SK-N-SH (cell line): Measurements from ENCODE around the gene CTAG2. TPM values are rescaled to one million over a fixed set of nuclear protein-coding genes. Genes with fewer than 3 reads are reported as not detected.
"Not testable (repeated sequence)": the region's sequence is repeated elsewhere in the genome, so short reads cannot be mapped to it uniquely, and the experiment has no call there.

Source experiments
- CTCF ChIA-PET: fragments of 300-600, 350-600 bp; formaldehyde crosslinking; extraction: SDS; loops from one replicate; lab custom pipeline; 2021; lab: Yijun Ruan, JAX
- POLR2A ChIA-PET: fragments of 350-600 bp; sonication (Branson Sonifier 250); formaldehyde crosslinking; extraction: SDS; loops from one replicate; lab custom pipeline; 2020; ENCODE audit warnings: antibody characterized with exemption, inconsistent platforms; lab: Yijun Ruan, JAX
- DNase-seq: peaks from one replicate; pipeline ENCODE4 v3.0.0; 2012
- H2AFZ ChIP-seq: fragments of 200-600 bp; sonication (generic); 2 replicates; pipeline ENCODE4 v1.8.1; 2016; ENCODE audit warnings: antibody characterized with exemption, mild to moderate bottlenecking, low read depth
- H3F3A ChIP-seq: fragments of 200-600 bp; sonication (generic); replicated peaks from 2 replicates; pipeline ENCODE3; 2016; ENCODE audit warnings: antibody characterized with exemption, mild to moderate bottlenecking; ENCODE audit not compliant: insufficient read depth
- H3K27ac ChIP-seq, 2 experiments: fragments of 200-500 bp in 1 of 2; fragments of 200-600 bp in 1 of 2; sonication (Bioruptor generic) in 1 of 2; sonication (generic), shearing (Covaris generic) in 1 of 2; 2 replicates each; pipeline versions ENCODE4 v1.5.1 to v1.6.1; 2014 to 2016; ENCODE audit warnings: low read depth in 2 of 2, inconsistent platforms in 1 of 2, low read length in 1 of 2, mild to moderate bottlenecking in 1 of 2, mixed read lengths in 1 of 2
- H3K27me3 ChIP-seq: fragments of 200-600 bp; sonication (generic), shearing (Covaris generic); 2 replicates; pipeline ENCODE4 v1.6.1; 2016; ENCODE audit warnings: mixed run types; ENCODE audit not compliant: insufficient read depth
- H3K36me3 ChIP-seq, 2 experiments: fragments of 200-500 bp in 1 of 2; fragments of 200-600 bp in 1 of 2; sonication (Bioruptor generic) in 1 of 2; sonication (generic) in 1 of 2; replicated peaks in 1 of 2; 2 replicates each; pipeline versions ENCODE3 to v1.5.1; 2014 to 2016; ENCODE audit warnings: low read length in 1 of 2, mild to moderate bottlenecking in 1 of 2; ENCODE audit not compliant: insufficient read depth in 2 of 2, control insufficient read depth in 1 of 2
- H3K4me1 ChIP-seq, 2 experiments: fragments of 200-500 bp in 1 of 2; fragments of 200-600 bp in 1 of 2; sonication (Bioruptor generic) in 1 of 2; sonication (generic), shearing (Covaris generic) in 1 of 2; 2 replicates each; pipeline versions ENCODE4 v1.5.1 to v1.6.1; 2014 to 2016; ENCODE audit warnings: low read depth in 1 of 2, low read length in 1 of 2, mixed run types in 1 of 2; ENCODE audit not compliant: insufficient read depth in 2 of 2, control insufficient read depth in 1 of 2
- H3K4me2 ChIP-seq: fragments of 200-600 bp; sonication (generic), shearing (Covaris generic); 2 replicates; pipeline ENCODE4 v1.6.1; 2017; ENCODE audit warnings: mixed run types
- H3K4me3 ChIP-seq, 2 experiments: fragments of 200-500 bp in 1 of 2; fragments of 200-600 bp in 1 of 2; sonication (Bioruptor generic) in 1 of 2; sonication (generic), shearing (Covaris generic) in 1 of 2; 2 replicates each; pipeline versions ENCODE4 v1.5.1 to v1.8.1; 2014 to 2016; ENCODE audit warnings: low read depth in 2 of 2, inconsistent platforms in 1 of 2, low read length in 1 of 2, mild to moderate bottlenecking in 1 of 2, mixed read lengths in 1 of 2, moderate library complexity in 1 of 2
- H3K79me2 ChIP-seq: fragments of 200-600 bp; sonication (generic); 2 replicates; pipeline ENCODE4 v1.8.1; 2017; ENCODE audit warnings: mild to moderate bottlenecking; ENCODE audit not compliant: insufficient read depth
- H3K9ac ChIP-seq: fragments of 200-600 bp; sonication (generic); 2 replicates; pipeline ENCODE4 v1.6.1; 2017; ENCODE audit warnings: mixed run types
- H3K9me2 ChIP-seq: fragments of 200-600 bp; sonication (generic); 2 replicates; pipeline ENCODE4 v1.6.1; 2017; ENCODE audit warnings: mixed run types
- H3K9me3 ChIP-seq: fragments of 200-600 bp; sonication (generic); 2 replicates; pipeline ENCODE4 v1.6.1; 2017; ENCODE audit warnings: mixed run types, mild to moderate bottlenecking, moderate library complexity
- H4K20me1 ChIP-seq: fragments of 200-600 bp; sonication (generic); 2 replicates; pipeline ENCODE4 v1.6.1; 2017; ENCODE audit warnings: mild to moderate bottlenecking, mixed run types; ENCODE audit not compliant: insufficient read depth
- WGBS: methylation state at CpG from one replicate; pipeline ENCODE4 v1.1.6; 2017; ENCODE audit warnings: low lambda C conversion rate; 5-methylcytosine and 5-hydroxymethylcytosine counted together
- polyA plus RNA-seq, 3 experiments: library from polyadenylated mRNA; depleted of rRNA; stranded (reverse); fragments of >200 nt; gene quantifications; 2 replicates each; pipeline ENCODE4 v1.2.3, GENCODE V29; 2012

CTAG2 gene
- polyA plus RNA-seq, 1 of the 3 experiments (the other 2 are of a cell fraction), result 3.7 TPM

DNA sequence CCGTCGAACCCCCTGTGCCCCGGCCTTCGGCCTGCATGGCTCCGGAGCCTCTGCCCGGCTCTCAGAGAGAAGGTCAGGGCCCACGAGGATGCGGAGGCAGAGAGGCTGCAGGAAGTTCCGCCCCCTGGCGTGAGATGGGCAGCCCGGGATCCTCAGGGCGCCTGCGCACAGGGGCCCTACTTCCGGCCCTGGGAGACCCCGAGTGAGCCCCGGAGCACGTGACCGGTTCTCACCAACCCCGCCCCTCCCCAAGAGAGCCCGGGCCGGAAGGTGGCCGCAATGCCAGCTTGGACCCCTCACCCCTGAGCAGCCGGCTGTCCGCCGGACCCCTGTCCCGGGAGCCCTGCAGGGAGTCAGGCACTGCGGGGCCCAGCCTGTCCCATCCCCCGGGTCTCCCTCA lies 34.2 kb downstream of the CTAG2 start, which contains the start of gene CTAG1B:
Gene CTAG1B, minus strand, starts transcription at position 101 of the 400 bp plus-strand sequence. Its CDS starts 64 bp downstream, at position 37.
- H2AFZ ChIP-seq, H3K9ac ChIP-seq, DNase-seq, H3F3A ChIP-seq, H3K4me3 ChIP-seq, H3K9me2 ChIP-seq, H3K9me3 ChIP-seq, H3K79me2 ChIP-seq, H3K4me2 ChIP-seq, POLR2A ChIA-PET, H3K27ac ChIP-seq, CTCF ChIA-PET, H3K4me1 ChIP-seq, H3K27me3 ChIP-seq, H4K20me1 ChIP-seq, H3K36me3 ChIP-seq: not testable (repeated sequence)
- WGBS, result no CpG with 5 or more reads among the region's 28 CpGs

- H3K9me2 ChIP-seq, result not testable (repeated sequence)
Observed at GRCh38 chrX:154613586-154613985, 39.8 kb downstream of the CTAG2 start.

GRCh38 chrX:154611146-154611545 lies 42.2 kb downstream of the CTAG2 start:
- DNase-seq, H3K4me1 ChIP-seq, H3K9me2 ChIP-seq, POLR2A ChIA-PET, H4K20me1 ChIP-seq, H3K27me3 ChIP-seq, H3K4me2 ChIP-seq, H3K9ac ChIP-seq, H3K79me2 ChIP-seq, H3K27ac ChIP-seq, H3F3A ChIP-seq, H3K9me3 ChIP-seq, H2AFZ ChIP-seq, H3K36me3 ChIP-seq, CTCF ChIA-PET, H3K4me3 ChIP-seq: not testable (repeated sequence)
- WGBS, result 54% methylated on average over 12 of the region's 12 CpGs

More at GRCh38 chrX:154613586-154613985, 39.8 kb downstream of the CTAG2 start:
- H3K9ac ChIP-seq, H3K27me3 ChIP-seq, CTCF ChIA-PET, H3K27ac ChIP-seq, POLR2A ChIA-PET, H3K4me2 ChIP-seq, H3K4me3 ChIP-seq, H3K36me3 ChIP-seq, H3F3A ChIP-seq, H3K79me2 ChIP-seq, H3K9me3 ChIP-seq, H4K20me1 ChIP-seq, H2AFZ ChIP-seq, DNase-seq, H3K4me1 ChIP-seq: not testable (repeated sequence)
- WGBS, result 5% methylated on average over 7 of the region's 12 CpGs

DNA sequence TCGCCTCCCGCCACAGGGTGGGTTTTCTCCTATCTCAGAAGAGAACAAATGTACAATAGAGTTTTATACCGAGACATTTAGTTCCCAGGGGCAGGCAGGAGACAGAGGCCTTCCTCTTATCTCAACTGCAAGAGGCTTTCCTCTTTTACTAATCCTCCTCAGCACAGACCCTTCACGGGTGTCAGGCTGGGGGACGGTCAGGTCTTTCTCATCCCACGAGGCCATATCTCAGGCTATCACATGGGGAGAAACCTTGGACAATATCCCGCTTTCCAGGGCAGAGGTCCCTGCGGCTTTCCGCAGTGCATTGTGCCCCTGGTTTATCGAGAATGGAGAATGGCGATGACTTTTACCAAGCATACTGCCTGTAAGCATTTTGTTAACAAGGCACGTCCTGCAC lies 44.6 kb downstream of the CTAG2 start:
- H3K4me1 ChIP-seq, H3K4me3 ChIP-seq, H2AFZ ChIP-seq, H3F3A ChIP-seq, H3K4me2 ChIP-seq, CTCF ChIA-PET, H3K36me3 ChIP-seq, H3K9me2 ChIP-seq, H3K79me2 ChIP-seq, H3K27me3 ChIP-seq, DNase-seq, H3K27ac ChIP-seq, POLR2A ChIA-PET, H3K9me3 ChIP-seq, H4K20me1 ChIP-seq, H3K9ac ChIP-seq: not testable (repeated sequence)
- WGBS, result 49% methylated on average over 9 of the region's 12 CpGs

- H3K9me3 ChIP-seq, H3K4me1 ChIP-seq, H3K27me3 ChIP-seq, H3K79me2 ChIP-seq, H4K20me1 ChIP-seq, H2AFZ ChIP-seq, CTCF ChIA-PET, H3K4me2 ChIP-seq, H3K9ac ChIP-seq, H3F3A ChIP-seq, POLR2A ChIA-PET, H3K9me2 ChIP-seq, H3K4me3 ChIP-seq, H3K36me3 ChIP-seq, H3K27ac ChIP-seq, DNase-seq: not testable (repeated sequence)
- WGBS, result 72% methylated on average over 11 of the region's 11 CpGs
Observed at GRCh38 chrX:154607976-154608375, 45.4 kb downstream of the CTAG2 start.
